ENCODE results near the gene TJP1.

- no peak for TF ChIP-seq EZH2 (IDR thresholded peaks at IDR 0.05; ENCODE audit: low read depth, low read length, severe bottlenecking)
- no peak for TF ChIP-seq SP2 (IDR thresholded peaks at IDR 0.05; ENCODE audit: low read length)
- no peak for TF ChIP-seq BACH1 (IDR thresholded peaks at IDR 0.05; ENCODE audit: low read length)
- TF ChIP-seq CTCF (IDR thresholded peaks at IDR 0.05; ENCODE audit: control extremely low read depth in 1 of 3, insufficient read depth in 1 of 3, low read depth in 1 of 3, low read length in 3 of 3): no peak
- TF ChIP-seq YY1 (IDR thresholded peaks at IDR 0.05; ENCODE audit: low read depth, low read length): no peak
- no peak for TF ChIP-seq RFX5 (IDR thresholded peaks at IDR 0.05; ENCODE audit: borderline replicate concordance, low read depth, low read length)
- TF ChIP-seq MAX (IDR thresholded peaks at IDR 0.05): no peak
- no peak for TF ChIP-seq ZNF274 (IDR thresholded peaks at IDR 0.05; ENCODE audit: borderline replicate concordance, extremely low read depth, low read length)
- no peak for TF ChIP-seq KDM1A (IDR thresholded peaks at IDR 0.05; ENCODE audit: borderline replicate concordance, low read length)
- no peak for TF ChIP-seq ATF3 (IDR thresholded peaks at IDR 0.05; ENCODE audit: insufficient read depth, low read depth, low read length)
- no peak for TF ChIP-seq POLR2A (IDR thresholded peaks at IDR 0.05; ENCODE audit: control extremely low read depth in 1 of 2, low read depth in 2 of 2, low read length in 2 of 2)
- TF ChIP-seq POLR2AphosphoS5 (IDR thresholded peaks at IDR 0.05; ENCODE audit: low read depth, low read length): no peak
- no peak for TF ChIP-seq RAD21 (IDR thresholded peaks at IDR 0.05 in 1 of 2, conservative IDR thresholded peaks at IDR 0.05 in 1 of 2; ENCODE audit: low read depth in 2 of 2, low read length in 2 of 2)
- no peak for TF ChIP-seq SRF (IDR thresholded peaks at IDR 0.05; ENCODE audit: low read depth, low read length)
These were observed 133.6 kb downstream of the TJP1 start for GRCh38 chr15:29688506-29689286.
